Glutamatergic neuron (in vitro differentiated cells): ENCODE results near the gene ITPR1. TPM values are rescaled to one million over a fixed set of nuclear protein-coding genes. Genes with fewer than 3 reads are reported as not detected.

Experiments used
- DNase-seq: peaks from one replicate; pipeline ENCODE4 v3.0.0; 2022
- H3K27ac Mint-ChIP-seq: one replicate; pipeline ENCODE4 v1.8.0; 2020; ENCODE audit warnings: mild to moderate bottlenecking, mixed read lengths, inconsistent platforms; ENCODE audit not compliant: unreplicated experiment
- H3K27me3 Mint-ChIP-seq: one replicate; pipeline ENCODE4 v1.8.0; 2020; ENCODE audit warnings: mild to moderate bottlenecking, moderate library complexity, mixed read lengths, inconsistent platforms; ENCODE audit not compliant: unreplicated experiment
- H3K36me3 Mint-ChIP-seq: one replicate; pipeline ENCODE4 v1.8.0; 2020; ENCODE audit warnings: mild to moderate bottlenecking, mixed read lengths, inconsistent platforms; ENCODE audit not compliant: unreplicated experiment
- H3K4me1 Mint-ChIP-seq: one replicate; pipeline ENCODE4 v1.8.0; 2020; ENCODE audit warnings: mild to moderate bottlenecking, low read depth, mixed read lengths, inconsistent platforms; ENCODE audit not compliant: unreplicated experiment
- H3K4me3 Mint-ChIP-seq: one replicate; pipeline ENCODE4 v1.8.0; 2020; ENCODE audit warnings: mild to moderate bottlenecking, mixed read lengths, inconsistent platforms; ENCODE audit not compliant: unreplicated experiment
- H3K9me3 Mint-ChIP-seq: one replicate; pipeline ENCODE4 v1.8.0; 2020; ENCODE audit warnings: mild to moderate bottlenecking, moderate library complexity, mixed read lengths, inconsistent platforms; ENCODE audit not compliant: unreplicated experiment
- total RNA-seq: library from RNA; stranded (reverse); fragmentation: NEBNext Ultra II Directional; extraction: Animal tissue kit (Norgen Biotek cat#: 25700); gene quantifications from one replicate; pipeline ENCODE4 v1.2.1, GENCODE V29; 2021; ENCODE audit not compliant: unreplicated experiment
- TF ChIP-seq, protein P1 (sequence below): fragments of 200-600 bp; sonication (generic); IDR thresholded peaks from one replicate; pipeline ENCODE4 v1.5.0; 2021; ENCODE audit not compliant: partially characterized antibody, unreplicated experiment

Gene ITPR1
- total RNA-seq, 1 donor from 2014 or later: 6.9 TPM

DNA sequence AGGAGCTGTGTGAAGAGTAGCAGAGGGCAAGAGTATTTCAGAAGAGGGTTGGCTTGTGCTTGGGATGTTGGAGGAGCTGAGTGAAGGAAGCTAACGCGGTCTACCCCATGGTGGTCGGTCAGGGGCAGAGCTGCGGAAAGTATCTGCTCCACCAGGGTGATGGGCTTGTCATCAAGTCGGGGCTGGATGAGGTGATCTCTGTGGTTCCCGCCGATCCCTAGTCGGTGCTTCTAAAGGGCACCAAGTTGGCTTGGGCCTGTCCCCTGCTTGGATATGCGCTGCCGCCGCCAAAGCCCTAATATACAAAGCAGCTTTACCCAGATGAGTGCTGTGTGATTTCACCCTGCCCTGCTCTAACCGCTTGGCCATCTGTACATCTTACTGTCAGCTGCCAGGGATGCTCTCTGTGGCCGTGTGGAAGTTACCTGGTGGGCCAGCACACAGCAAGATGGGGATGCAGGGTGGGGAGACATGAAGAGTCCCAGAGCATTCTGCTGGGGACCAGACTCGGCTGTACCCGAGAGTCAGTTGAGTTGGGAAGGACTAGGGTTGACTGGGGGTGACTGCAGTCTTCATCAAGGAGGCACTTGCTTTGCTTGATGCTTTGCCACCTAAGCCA is 260.0 kb downstream of the ITPR1 start:
- Mint-ChIP-seq H3K4me1 (peaks cover 4% of the 10 kb centered on the region), H3K27me3 (no peaks in the 10 kb centered on the region), H3K36me3 (peaks cover 5% of the 10 kb centered on the region), H3K9me3 (no peaks in the 10 kb centered on the region), H3K4me3 (no peak overlapping the region), H3K27ac (no peak overlapping the region)
- TF ChIP-seq, protein P1, sequence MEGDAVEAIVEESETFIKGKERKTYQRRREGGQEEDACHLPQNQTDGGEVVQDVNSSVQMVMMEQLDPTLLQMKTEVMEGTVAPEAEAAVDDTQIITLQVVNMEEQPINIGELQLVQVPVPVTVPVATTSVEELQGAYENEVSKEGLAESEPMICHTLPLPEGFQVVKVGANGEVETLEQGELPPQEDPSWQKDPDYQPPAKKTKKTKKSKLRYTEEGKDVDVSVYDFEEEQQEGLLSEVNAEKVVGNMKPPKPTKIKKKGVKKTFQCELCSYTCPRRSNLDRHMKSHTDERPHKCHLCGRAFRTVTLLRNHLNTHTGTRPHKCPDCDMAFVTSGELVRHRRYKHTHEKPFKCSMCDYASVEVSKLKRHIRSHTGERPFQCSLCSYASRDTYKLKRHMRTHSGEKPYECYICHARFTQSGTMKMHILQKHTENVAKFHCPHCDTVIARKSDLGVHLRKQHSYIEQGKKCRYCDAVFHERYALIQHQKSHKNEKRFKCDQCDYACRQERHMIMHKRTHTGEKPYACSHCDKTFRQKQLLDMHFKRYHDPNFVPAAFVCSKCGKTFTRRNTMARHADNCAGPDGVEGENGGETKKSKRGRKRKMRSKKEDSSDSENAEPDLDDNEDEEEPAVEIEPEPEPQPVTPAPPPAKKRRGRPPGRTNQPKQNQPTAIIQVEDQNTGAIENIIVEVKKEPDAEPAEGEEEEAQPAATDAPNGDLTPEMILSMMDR: no peak
- DNase-seq: no peak

DNA sequence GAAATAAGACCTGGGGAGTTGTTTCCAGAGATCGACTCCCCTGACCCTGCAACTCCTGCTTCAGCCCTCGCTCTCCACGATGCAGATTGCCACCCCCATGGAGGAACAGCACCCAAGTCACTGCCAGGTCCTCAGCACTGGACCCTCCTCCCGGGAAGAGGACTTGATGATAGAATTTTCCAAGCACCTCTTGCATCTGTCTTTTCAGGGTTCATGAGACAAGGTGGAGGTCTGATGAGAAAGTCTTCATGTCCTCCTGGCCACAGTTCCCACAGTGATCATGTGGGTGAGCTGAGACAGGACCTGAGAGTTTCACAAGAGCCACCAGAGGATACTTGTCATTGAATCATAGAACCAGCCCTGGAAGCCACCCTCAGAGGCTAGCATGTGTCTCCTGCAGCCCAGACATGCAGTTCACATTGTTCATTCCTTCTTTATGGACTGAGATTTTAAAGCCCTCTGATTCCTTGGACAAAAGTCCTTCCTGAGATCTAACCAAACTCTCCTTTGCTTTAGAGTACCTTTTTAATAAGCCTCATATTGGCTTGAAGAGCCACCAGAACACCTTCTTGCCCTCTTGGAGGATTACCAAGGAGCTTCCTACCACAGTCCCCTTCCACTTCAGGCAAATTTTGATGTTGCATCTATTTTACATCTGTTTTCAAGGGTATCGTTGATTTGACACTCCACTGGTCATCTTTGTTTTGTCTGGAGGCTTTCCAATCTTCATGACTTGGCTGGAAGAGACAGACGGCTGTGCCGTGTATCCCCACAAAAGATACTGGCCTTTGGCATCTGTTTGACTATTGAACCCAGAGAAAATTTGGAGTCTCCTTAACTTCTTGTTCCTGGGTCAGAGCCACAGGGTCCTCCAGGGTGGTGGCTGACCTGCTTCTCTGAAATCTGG is 261.3 kb downstream of the ITPR1 start:
- TF ChIP-seq, protein P1: no peak
- Mint-ChIP-seq H3K4me3 (no peak overlapping the region), H3K36me3 (peaks cover 5% of the 10 kb centered on the region), H3K9me3 (no peaks in the 10 kb centered on the region), H3K27ac (no peak overlapping the region), H3K27me3 (no peaks in the 10 kb centered on the region), H3K4me1 (no peaks in the 10 kb centered on the region)
- DNase-seq: no peak

DNA sequence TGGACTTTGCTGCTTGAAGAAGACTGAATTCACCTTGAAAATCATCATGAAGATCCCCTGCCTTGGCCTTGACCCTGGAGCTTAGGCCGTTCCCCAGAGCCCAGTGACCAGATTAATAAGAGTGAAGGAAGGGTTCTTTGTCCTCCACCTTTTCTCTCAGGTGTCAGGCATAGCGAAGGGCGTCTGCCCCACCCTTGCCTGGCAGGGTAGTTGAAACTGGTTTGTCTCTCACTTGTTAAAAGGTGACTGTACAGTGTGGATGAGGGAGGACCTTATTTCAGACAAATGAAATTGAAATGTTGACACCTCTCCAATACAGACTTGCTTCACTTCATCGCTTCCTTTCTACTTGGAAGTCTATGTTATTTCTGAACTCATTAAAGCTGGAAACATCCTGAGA is 262.4 kb downstream of the ITPR1 start:
- Mint-ChIP-seq H3K4me3 (no peak overlapping the region), H3K36me3 (peaks cover 5% of the 10 kb centered on the region), H3K27ac (no peak overlapping the region), H3K27me3 (no peaks in the 10 kb centered on the region), H3K9me3 (no peaks in the 10 kb centered on the region), H3K4me1 (no peaks in the 10 kb centered on the region)
- DNase-seq: no peak
- TF ChIP-seq, protein P1: no peak

DNA sequence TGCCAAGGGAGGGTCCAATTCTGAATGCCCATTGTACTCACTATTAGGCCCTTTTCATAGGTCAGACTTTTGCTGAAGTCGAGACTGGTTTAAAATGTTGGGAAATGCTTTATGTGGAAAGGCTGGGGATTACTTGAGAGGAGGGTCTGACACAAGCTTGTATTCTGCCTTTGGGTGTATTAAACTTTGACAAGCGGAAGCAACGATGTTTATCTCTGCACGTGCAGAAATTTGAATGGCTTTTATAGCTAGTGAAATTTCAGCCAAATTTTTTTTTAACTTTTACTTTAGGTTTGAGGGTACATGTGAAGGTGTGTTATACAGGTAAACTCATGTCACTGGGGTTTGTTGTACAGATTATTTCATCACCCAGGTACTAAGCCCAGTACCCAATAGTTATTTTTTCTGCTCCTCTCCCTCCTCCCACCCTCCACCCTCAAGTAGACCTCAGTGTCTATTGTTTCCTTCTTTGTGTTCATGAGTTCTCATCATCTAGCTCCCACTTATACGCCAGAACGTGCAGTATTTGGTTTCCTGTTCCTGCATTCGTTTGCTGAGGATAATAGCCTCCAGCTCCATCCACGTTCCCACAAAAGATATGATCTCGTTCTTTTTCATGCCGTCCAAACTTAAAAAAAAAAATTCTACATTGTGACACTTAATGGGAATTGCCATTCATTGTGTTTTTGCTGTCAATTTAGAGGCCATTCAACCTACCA is 263.1 kb downstream of the ITPR1 start:
- Mint-ChIP-seq H3K9me3 (no peaks in the 10 kb centered on the region), H3K4me3 (no peak overlapping the region), H3K36me3 (peaks cover 5% of the 10 kb centered on the region), H3K4me1 (no peaks in the 10 kb centered on the region), H3K27ac (no peak overlapping the region), H3K27me3 (no peaks in the 10 kb centered on the region)
- TF ChIP-seq, protein P1: no peak
- DNase-seq: no peak
